GM19397 (cell line): ENCODE results near the gene POLR2F.

Source experiments
- ATAC-seq: cut with Tn5 transposase; IDR thresholded peaks from one replicate; pipeline ENCODE4 v1.9.1; 2021; ENCODE audit warnings: mild to moderate bottlenecking, moderate library complexity; ENCODE audit not compliant: unreplicated experiment

Gene POLR2F

GRCh38 chr22:37953437-37954179 is at the start of gene POLR2F, which contains the start of gene C22orf23:
POLR2F (plus strand) TSS chr22:37953699; CDS start chr22:37953788, 89 bp downstream.
C22orf23 (minus strand) TSS chr22:37953601; CDS start chr22:37953149, 452 bp downstream.
- peak; percentile 83 for ATAC-seq

- ATAC-seq = no peak
Measured at GRCh38 chr22:37904572-37905533, 48.6 kb upstream of the POLR2F start.

GRCh38 chr22:37905534-37906363 is 47.8 kb upstream of the POLR2F start, which contains the start of gene MICALL1:
MICALL1 (plus strand) TSS chr22:37906297; CDS start chr22:37906423, 126 bp downstream.
- ATAC-seq = peak; percentile 78

- ATAC-seq = peak; percentile 26
Measured at GRCh38 chr22:37906364-37907008, 47.0 kb upstream of the POLR2F start.

GRCh38 chr22:37907036-37907954 is 46.2 kb upstream of the POLR2F start:
- ATAC-seq = no peak

- ATAC-seq = no peak
Measured at GRCh38 chr22:37909766-37910165, 43.7 kb upstream of the POLR2F start.

GRCh38 chr22:37910890-37911672 is 42.4 kb upstream of the POLR2F start:
- no peak for ATAC-seq

- no peak for ATAC-seq
Measured at GRCh38 chr22:37911697-37912096, 41.8 kb upstream of the POLR2F start.

- ATAC-seq = no peak
Measured at GRCh38 chr22:37912171-37912570, 41.3 kb upstream of the POLR2F start.

- ATAC-seq = no peak
Measured at GRCh38 chr22:37913233-37913721, 40.2 kb upstream of the POLR2F start.

- ATAC-seq = no peak
Measured at GRCh38 chr22:37916311-37916710, 37.2 kb upstream of the POLR2F start.

- ATAC-seq = no peak
Measured at GRCh38 chr22:37917874-37918548, 35.5 kb upstream of the POLR2F start.

- ATAC-seq = no peak
Measured at GRCh38 chr22:37918580-37919270, 34.8 kb upstream of the POLR2F start.

- no peak for ATAC-seq
Measured at GRCh38 chr22:37920126-37920525, 33.4 kb upstream of the POLR2F start.

- ATAC-seq = no peak
Measured at GRCh38 chr22:37922191-37922590, 31.3 kb upstream of the POLR2F start.

- no peak for ATAC-seq
Measured at GRCh38 chr22:37923927-37924326, 29.6 kb upstream of the POLR2F start.
